Tibial nerve (tissue), 4 donors: ENCODE measurements around the gene THUMPD3. TPM values are rescaled to one million over a fixed set of nuclear protein-coding genes. Genes with fewer than 3 reads are reported as not detected.

Experiments
- DNase-seq, 2 donors: peaks; one replicate each; pipeline ENCODE4 v3.0.0-alpha.2; 2019; ENCODE audit warnings: low spot score in 2 of 2
- H3K27ac ChIP-seq, 4 donors: fragments of 200-600 bp; sonication (generic) in 3 of 4; one replicate each; pipeline ENCODE4 v1.5.1; 2017 to 2019; ENCODE audit warnings: mild to moderate bottlenecking in 1 of 4
- H3K27me3 ChIP-seq, 2 donors: fragments of 200-600 bp; sonication (generic) in 1 of 2; one replicate each; pipeline versions ENCODE4 v1.5.1 to v1.6.0; 2017 to 2019
- H3K36me3 ChIP-seq, 3 donors: fragments of 200-600 bp; sonication (generic); one replicate each; pipeline ENCODE4 v1.5.1; 2018 to 2019
- H3K4me1 ChIP-seq, 4 donors: fragments of 200-600 bp; sonication (generic) in 3 of 4; one replicate each; pipeline ENCODE4 v1.5.1; 2017 to 2019
- H3K4me3 ChIP-seq, 4 donors: fragments of 200-600 bp; sonication (generic) in 3 of 4; one replicate each; pipeline ENCODE4 v1.5.1; 2017 to 2019; ENCODE audit warnings: mild to moderate bottlenecking in 1 of 4, moderate library complexity in 1 of 4
- H3K9me3 ChIP-seq, 4 donors: fragments of 200-600 bp; sonication (generic) in 3 of 4; one replicate each; pipeline ENCODE4 v1.5.1; 2017 to 2019
- CTCF ChIP-seq, 5 experiments: fragments of 200-600 bp in 3 of 5; fragments of 450-650 bp in 2 of 5; sonication (generic) in 3 of 5; IDR thresholded peaks; one replicate each; pipeline ENCODE4 v1.5.1; 2016 to 2019; ENCODE audit warnings: antibody characterized with exemption in 5 of 5, mild to moderate bottlenecking in 3 of 5, moderate library complexity in 2 of 5
- EP300 ChIP-seq, 2 donors: sonication (generic); formaldehyde crosslinking; IDR thresholded peaks; one replicate each; pipeline ENCODE4 v1.6.1; 2017; ENCODE audit warnings: antibody characterized with exemption in 2 of 2, mild to moderate bottlenecking in 1 of 2
- POLR2A ChIP-seq, 2 donors: fragments of 450-650 bp; IDR thresholded peaks; one replicate each; pipeline ENCODE4 v1.6.1; 2017; ENCODE audit warnings: antibody characterized with exemption in 2 of 2, mild to moderate bottlenecking in 2 of 2, moderate library complexity in 2 of 2
- WGBS, 2 donors: methylation state at CpG; one replicate each; pipeline ENCODE4 v1.1.5; 2018; 5-methylcytosine and 5-hydroxymethylcytosine counted together
- total RNA-seq, 4 donors: library from RNA; depleted of rRNA; stranded (reverse); fragments of >200 nt; gene quantifications; one replicate each; pipeline ENCODE4 v1.1.0, GENCODE V29; 2016

THUMPD3 gene
- total RNA-seq, 4 donors from 2014 or later, result 21.6 to 42.6 (median 30.5) TPM

GRCh38 chr3:9379327-9379726 is 16.5 kb downstream of the THUMPD3 start:
- WGBS, 2 donors, result 60 to 62% methylated on average over 4 of the region's 4 CpGs
- TF ChIP-seq EP300 (IDR thresholded peaks at IDR 0.05), result no peak
- TF ChIP-seq POLR2A (IDR thresholded peaks at IDR 0.05), result no peak
- no peak for TF ChIP-seq CTCF (IDR thresholded peaks at IDR 0.05)
- Histone ChIP-seq H3K4me1 (no peaks in the 10 kb centered on the region), H3K27me3 (no peaks in the 10 kb centered on the region), H3K4me3 (no peak overlapping the region), H3K36me3 (peaks cover 1 to 78% (median 18%) of the 10 kb centered on the region in 3 donors), H3K9me3 (no peaks in the 10 kb centered on the region), H3K27ac (no peak overlapping the region)
- DNase-seq, result no peak

DNA sequence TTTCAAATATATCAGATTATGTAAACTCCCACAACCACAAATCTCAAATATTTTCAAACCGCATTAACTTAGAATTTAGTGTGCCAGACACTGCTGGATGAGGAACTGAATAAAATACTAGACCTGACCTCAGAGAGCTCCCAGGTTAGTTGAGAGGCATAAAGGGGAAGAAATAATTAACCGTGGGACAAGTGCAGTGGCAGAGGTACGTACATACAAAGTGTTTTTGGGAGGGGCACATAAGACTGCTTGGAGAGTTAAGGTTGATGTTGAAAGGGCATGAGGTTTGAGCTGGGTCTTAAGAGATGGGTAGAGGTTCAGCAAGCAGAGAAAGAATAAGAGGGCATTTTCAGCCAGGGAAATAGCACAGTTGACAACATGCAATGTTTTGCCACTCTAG is 17.2 kb downstream of the THUMPD3 start:
- no peak for DNase-seq
- WGBS, 2 donors, result 86 to 87% methylated on average over 3 of the region's 3 CpGs
- Histone ChIP-seq H3K4me3 (no peak overlapping the region), H3K36me3 (peaks cover 2 to 78% (median 18%) of the 10 kb centered on the region in 3 donors), H3K27me3 (no peaks in the 10 kb centered on the region), H3K9me3 (no peaks in the 10 kb centered on the region), H3K4me1 (no peaks in the 10 kb centered on the region), H3K27ac (no peak overlapping the region)
- TF ChIP-seq CTCF (IDR thresholded peaks at IDR 0.05), result no peak
- TF ChIP-seq EP300 (IDR thresholded peaks at IDR 0.05), result no peak
- TF ChIP-seq POLR2A (IDR thresholded peaks at IDR 0.05), result no peak

DNA sequence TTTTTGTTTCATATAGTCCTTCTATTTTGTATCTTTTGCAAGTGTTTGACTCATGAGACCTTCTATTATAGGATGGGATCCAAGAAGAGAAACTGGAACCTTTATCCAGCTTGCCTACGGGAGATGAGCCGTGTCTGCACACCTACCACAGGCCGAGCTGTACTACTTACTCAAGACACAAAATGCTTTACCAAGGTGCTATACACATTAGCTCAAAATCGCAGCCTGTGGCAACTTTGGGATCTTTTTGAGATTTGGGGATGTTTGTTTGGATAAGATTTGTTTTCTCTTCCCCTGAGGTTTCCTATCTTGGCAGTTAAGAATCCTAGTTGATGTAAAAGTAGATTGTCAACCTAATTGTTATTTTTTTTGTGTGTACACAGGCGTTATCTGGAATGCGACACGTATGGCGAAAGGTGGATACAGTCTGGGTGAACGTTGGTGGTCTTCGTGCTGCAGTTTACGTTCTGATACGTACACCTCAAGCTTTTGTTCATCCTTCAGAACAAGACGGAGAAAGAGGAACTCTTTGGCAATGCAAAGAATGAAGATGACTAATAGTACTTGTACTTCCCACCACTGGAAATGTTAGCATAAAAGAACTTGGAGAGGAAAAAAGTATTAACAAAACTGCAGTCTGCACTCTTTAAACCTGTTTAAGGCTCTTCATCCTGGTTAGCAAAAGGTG is 21.4 kb downstream of the THUMPD3 start:
- peaks cover 5 to 86% (median 14%) of the 10 kb centered on the region in 3 donors for H3K36me3 ChIP-seq
- no peak overlapping the region for H3K27ac ChIP-seq
- no peaks in the 10 kb centered on the region for H3K27me3 ChIP-seq
- DNase-seq, result no peak
- no peak for TF ChIP-seq EP300 (IDR thresholded peaks at IDR 0.05)
- no peak for TF ChIP-seq POLR2A (IDR thresholded peaks at IDR 0.05)
- no peak for TF ChIP-seq CTCF (IDR thresholded peaks at IDR 0.05)
- WGBS, 2 donors, result 74 to 77% methylated on average over 13 of the region's 13 CpGs
- no peaks in the 10 kb centered on the region for H3K9me3 ChIP-seq
- H3K4me3 ChIP-seq, result no peak overlapping the region
- no peaks in the 10 kb centered on the region for H3K4me1 ChIP-seq

- no peak for DNase-seq
- Histone ChIP-seq H3K27ac (no peak overlapping the region), H3K4me3 (no peak overlapping the region), H3K27me3 (no peaks in the 10 kb centered on the region), H3K9me3 (no peaks in the 10 kb centered on the region), H3K4me1 (no peaks in the 10 kb centered on the region), H3K36me3 (peaks cover 5 to 89% (median 18%) of the 10 kb centered on the region in 3 donors)
- TF ChIP-seq POLR2A (IDR thresholded peaks at IDR 0.05), result no peak
- TF ChIP-seq CTCF (IDR thresholded peaks at IDR 0.05), result no peak
- no peak for TF ChIP-seq EP300 (IDR thresholded peaks at IDR 0.05)
- WGBS, 2 donors, result 68 to 79% methylated on average over 2 of the region's 2 CpGs
These were observed 22.6 kb downstream of the THUMPD3 start for GRCh38 chr3:9385187-9386077.

DNA sequence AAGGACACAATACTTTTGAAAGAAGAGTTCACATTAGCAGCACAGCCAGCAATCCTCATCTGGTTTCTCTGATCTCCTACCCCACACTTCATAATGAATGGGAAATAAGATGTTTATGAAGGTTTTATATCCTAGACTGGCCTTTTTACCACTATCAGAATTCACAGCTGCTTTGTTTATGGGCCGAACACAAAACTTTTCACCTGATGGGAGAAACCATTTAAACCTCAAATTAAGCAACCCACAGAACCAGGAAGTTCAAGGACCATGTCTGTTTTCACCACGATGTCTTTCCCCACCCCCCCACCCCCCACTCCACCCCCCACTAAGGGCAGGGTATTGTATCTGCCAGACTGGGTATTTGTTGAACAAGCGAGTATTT is 23.2 kb downstream of the THUMPD3 start:
- 44 to 62% methylated on average over 3 of the region's 3 CpGs for WGBS, 2 donors
- Histone ChIP-seq H3K36me3 (peaks cover 5 to 91% (median 23%) of the 10 kb centered on the region in 3 donors), H3K4me3 (no peak overlapping the region), H3K4me1 (peaks cover 0 to under 1% (median 0%) of the 10 kb centered on the region in 4 donors), H3K27me3 (no peaks in the 10 kb centered on the region), H3K27ac (no peak overlapping the region), H3K9me3 (no peaks in the 10 kb centered on the region)
- TF ChIP-seq POLR2A (IDR thresholded peaks at IDR 0.05) (no peak), CTCF (IDR thresholded peaks at IDR 0.05) (no peak), EP300 (IDR thresholded peaks at IDR 0.05) (no peak)
- no peak for DNase-seq
